MCF 10A (cell line): ENCODE results near the gene ATP2A3. TPM values are rescaled to one million over a fixed set of nuclear protein-coding genes. Genes with fewer than 3 reads are reported as not detected.
A peak's percentile ranks its signal among the peaks of the same experiment; 100 is the strongest.

Experiments
- BruUV-seq: library from RNA; stranded (reverse); fragments of 400-500 nt; replicated peaks from 2 replicates; lab custom pipeline; 2021; lab: Mats Ljungman, UMichigan
- CTCF ChIA-PET: fragments of 300-600 bp; sonication (Branson Sonifier 250); formaldehyde crosslinking; extraction: SDS; loops from one replicate; lab custom pipeline; 2021; ENCODE audit warnings: antibody characterized with exemption, inconsistent platforms; lab: Yijun Ruan, JAX
- POLR2A ChIA-PET: fragments of 300-600, 350-650 bp; sonication (Branson Sonifier 250); formaldehyde crosslinking; extraction: SDS; loops from one replicate; lab custom pipeline; 2020; ENCODE audit warnings: antibody characterized with exemption, inconsistent platforms; lab: Yijun Ruan, JAX
- DNase-seq: peaks from one replicate; pipeline ENCODE4 v3.0.0-alpha.2; 2018; ENCODE audit not compliant: unreplicated experiment
- H3K27ac Mint-ChIP-seq: one replicate; pipeline ENCODE4 v1.8.0; 2022; ENCODE audit warnings: mild to moderate bottlenecking, low read depth, mixed read lengths; ENCODE audit not compliant: unreplicated experiment
- H3K27me3 Mint-ChIP-seq: one replicate; pipeline ENCODE4 v1.8.0; 2022; ENCODE audit warnings: mixed read lengths; ENCODE audit not compliant: insufficient read depth, unreplicated experiment
- H3K36me3 Mint-ChIP-seq: one replicate; pipeline ENCODE4 v1.8.0; 2022; ENCODE audit warnings: mild to moderate bottlenecking, moderate library complexity, mixed read lengths; ENCODE audit not compliant: insufficient read depth, unreplicated experiment
- H3K4me1 Mint-ChIP-seq: one replicate; pipeline ENCODE4 v1.8.0; 2022; ENCODE audit warnings: mixed read lengths; ENCODE audit not compliant: insufficient read depth, unreplicated experiment
- H3K4me3 Mint-ChIP-seq: one replicate; pipeline ENCODE4 v1.8.0; 2022; ENCODE audit warnings: mild to moderate bottlenecking, moderate library complexity, mixed read lengths; ENCODE audit not compliant: unreplicated experiment
- H3K9me3 Mint-ChIP-seq: one replicate; pipeline ENCODE4 v1.8.0; 2022; ENCODE audit warnings: mixed read lengths; ENCODE audit not compliant: unreplicated experiment
- CTCF ChIP-seq: fragments of 200-600 bp; IDR thresholded peaks from one replicate; pipeline ENCODE4 v1.8.0; 2022; ENCODE audit warnings: antibody characterized with exemption, mild to moderate bottlenecking; ENCODE audit not compliant: unreplicated experiment
- intact Hi-C: fragments of 100-400 bp; cut with micrococcal nuclease; formaldehyde crosslinking; loops from 2 replicates; pipeline ENCODE4 v1.14.1; 2022
- total RNA-seq: library from RNA; stranded (reverse); gene quantifications from 2 replicates; pipeline ENCODE4 v1.2.3, GENCODE V29; 2022

ATP2A3 gene
- total RNA-seq, 1 experiment from 2014 or later, result not detected

GRCh38 chr17:3888343-3889171 is 75.7 kb downstream of the ATP2A3 start:
- POLR2A ChIA-PET, result interaction anchor here (0.6 to 2.3 kb wide), 2 partner anchors 43 to 1844 kb away, joined by 3 to 6 read pairs; partner anchors contain the start of gene NCBP3

DNA sequence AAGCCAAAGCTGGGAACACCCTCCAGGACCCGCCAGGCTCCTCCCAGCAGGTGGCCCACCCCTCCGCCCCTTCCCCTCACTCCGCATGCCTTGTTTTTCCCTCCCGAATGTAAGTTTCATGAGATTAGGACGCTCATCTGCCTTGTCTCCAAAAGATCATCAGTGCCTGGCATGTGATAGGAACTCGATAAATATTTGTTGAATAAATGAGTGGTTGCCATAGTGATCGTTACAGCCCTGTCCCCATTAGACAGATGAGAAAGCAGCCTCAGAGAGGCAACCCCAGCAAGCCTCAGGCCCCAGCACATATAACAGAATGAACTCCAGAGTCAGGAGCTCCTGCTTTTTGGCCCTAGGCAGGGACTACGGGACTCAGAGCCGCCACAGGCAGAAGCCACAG is 76.4 kb downstream of the ATP2A3 start:
- Mint-ChIP-seq H3K27me3 (no peaks in the 10 kb centered on the region), H3K36me3 (peaks cover 34% of the 10 kb centered on the region), H3K9me3 (no peaks in the 10 kb centered on the region), H3K4me1 (peaks cover 39% of the 10 kb centered on the region), H3K27ac (peak overlapping the region; percentile 89), H3K4me3 (no peak overlapping the region)
- intact Hi-C loops, result no loop called here
- TF ChIP-seq CTCF, result no peak
- ChIA-PET POLR2A (interaction anchor here (0.6 to 2.3 kb wide), 2 partner anchors 42 to 1844 kb away, joined by 3 to 6 read pairs; partner anchors contain the start of gene NCBP3), CTCF (interaction anchor here (0.9 to 1.5 kb wide), 2 partner anchors 22 to 44 kb away, joined by 3 read pairs; no protein-coding TSS in a partner anchor)
- BruUV-seq, result no TSS peak
- DNase-seq, result no peak

More at GRCh38 chr17:3888343-3889171, 75.7 kb downstream of the ATP2A3 start:
- Mint-ChIP-seq H3K4me3 (peak overlapping the region; percentile 58), H3K27me3 (no peaks in the 10 kb centered on the region), H3K4me1 (peaks cover 42% of the 10 kb centered on the region), H3K36me3 (peaks cover 34% of the 10 kb centered on the region), H3K27ac (peak overlapping the region; percentile 89), H3K9me3 (no peaks in the 10 kb centered on the region)
- intact Hi-C loops, result no loop called here
- CTCF ChIA-PET, result interaction anchor here (1.5 to 2.2 kb wide), 2 partner anchors 44 to 151 kb away, joined by 3 to 12 read pairs; no protein-coding TSS in a partner anchor
- BruUV-seq, result TSS peak; percentile 93
- no peak for TF ChIP-seq CTCF
- peak; percentile 95 for DNase-seq

- intact Hi-C loops, result no loop called here
- Mint-ChIP-seq H3K9me3 (no peaks in the 10 kb centered on the region), H3K36me3 (peaks cover 34% of the 10 kb centered on the region), H3K4me1 (peaks cover 39% of the 10 kb centered on the region), H3K27ac (peak overlapping the region; percentile 89), H3K27me3 (no peaks in the 10 kb centered on the region), H3K4me3 (no peak overlapping the region)
- CTCF ChIA-PET, result interaction anchor here (0.6 to 1.5 kb wide), 3 partner anchors 22 to 43 kb away, joined by 3 read pairs; no protein-coding TSS in a partner anchor
- no TSS peak for BruUV-seq
- POLR2A ChIA-PET, result interaction anchor here (2.3 kb wide), 1 partner anchor 42 kb away, joined by 6 read pairs; the partner anchor contains the start of gene NCBP3
- TF ChIP-seq CTCF, result no peak
- no peak for DNase-seq
Measured at GRCh38 chr17:3887394-3887793, 76.8 kb downstream of the ATP2A3 start.

DNA sequence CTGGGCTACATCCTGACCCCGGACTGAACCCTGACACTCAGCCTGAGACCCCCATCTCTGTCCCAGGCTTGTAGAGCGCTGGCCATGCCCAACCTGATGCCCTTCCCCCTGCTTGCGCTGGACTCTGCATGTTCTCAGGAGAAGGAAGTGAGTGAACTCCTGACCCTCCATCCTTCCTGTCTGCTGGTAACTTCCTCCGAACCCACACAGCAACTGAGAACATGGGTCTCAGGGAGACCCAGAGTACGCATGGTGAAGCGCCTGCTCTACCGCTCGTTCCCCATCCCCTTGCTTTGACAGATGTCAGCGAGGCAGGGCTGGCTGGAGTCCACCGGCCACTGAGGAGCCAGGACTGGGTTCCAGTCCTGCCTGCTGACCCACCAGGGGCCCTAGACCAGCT is 77.5 kb downstream of the ATP2A3 start:
- no peaks in the 10 kb centered on the region for H3K27me3 Mint-ChIP-seq
- no peak for DNase-seq
- no peak overlapping the region for H3K4me3 Mint-ChIP-seq
- H3K36me3 Mint-ChIP-seq, result peaks cover 35% of the 10 kb centered on the region
- no peaks in the 10 kb centered on the region for H3K9me3 Mint-ChIP-seq
- CTCF ChIA-PET, result interaction anchor here (0.6 kb wide), 1 partner anchor 27 kb away, joined by 3 read pairs; no protein-coding TSS in a partner anchor
- H3K27ac Mint-ChIP-seq, result peak overlapping the region; percentile 89
- BruUV-seq, result no TSS peak
- TF ChIP-seq CTCF, result no peak
- POLR2A ChIA-PET, result interaction anchor here (2.3 kb wide), 1 partner anchor 41 kb away, joined by 6 read pairs; the partner anchor contains the start of gene NCBP3
- peaks cover 35% of the 10 kb centered on the region for H3K4me1 Mint-ChIP-seq
- intact Hi-C loops, result no loop called here
